ENCODE measurements around the gene PBXIP1.

DNA sequence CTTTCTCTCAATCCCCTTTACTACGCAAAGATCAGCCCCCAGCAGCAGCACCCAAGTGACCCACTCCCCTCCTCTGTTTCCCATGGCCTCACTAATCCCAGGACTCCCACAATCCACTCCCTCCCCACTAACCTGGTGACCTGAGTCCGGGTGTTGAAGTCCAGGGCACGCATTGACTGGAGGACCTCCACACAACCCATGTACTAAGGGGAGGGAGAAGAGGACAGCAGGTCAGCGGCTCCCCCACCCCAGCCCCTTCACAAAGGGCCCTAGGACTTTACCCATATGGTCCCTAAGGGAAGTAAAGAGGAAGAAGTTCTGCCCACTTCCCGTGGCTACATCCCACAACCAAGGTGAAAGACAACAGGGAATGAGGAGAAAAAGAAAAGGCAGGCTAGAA, 13.3 kb upstream of the PBXIP1 start:
- TF ChIP-seq CTCF (IDR thresholded peaks at IDR 0.05) (no peak), POLR2A (IDR thresholded peaks at IDR 0.05) (no peak), EP300 (IDR thresholded peaks at IDR 0.05) (no peak), POLR2AphosphoS5 (IDR thresholded peaks at IDR 0.05) (no peak)
